HepG2 (cell line): ENCODE data around the gene IMPDH1. TPM values are rescaled to one million over a fixed set of nuclear protein-coding genes. Genes with fewer than 3 reads are reported as not detected.

Experiments
- ARHGAP35 ChIP-seq: sonication (generic); formaldehyde crosslinking; IDR thresholded peaks from 2 replicates; pipeline ENCODE4 v1.9.0; 2022; ENCODE audit warnings: mild to moderate bottlenecking, inconsistent platforms, moderate library complexity, missing genetic modification reagents, borderline replicate concordance
- ESRRA ChIP-seq: sonication (generic); formaldehyde crosslinking; IDR thresholded peaks from 2 replicates; pipeline ENCODE4 v1.5.1; 2020; ENCODE audit warnings: mild to moderate bottlenecking, low read depth, missing genetic modification reagents
- GFI1 ChIP-seq: sonication (generic); formaldehyde crosslinking; IDR thresholded peaks from 2 replicates; pipeline ENCODE4 v1.5.0; 2020; ENCODE audit warnings: missing genetic modification reagents, mild to moderate bottlenecking, borderline replicate concordance
- KAT2B ChIP-seq: fragments of 150-350 bp; IDR thresholded peaks from 2 replicates; pipeline ENCODE4 v1.6.1; 2014; ENCODE audit warnings: low read depth, low read length, borderline replicate concordance
- KDM2A ChIP-seq: sonication (generic); formaldehyde crosslinking; IDR thresholded peaks from 2 replicates; pipeline ENCODE4 v1.4.0; 2020; ENCODE audit warnings: low read depth, missing genetic modification reagents, borderline replicate concordance
- MYC ChIP-seq: sonication (generic); formaldehyde crosslinking; IDR thresholded peaks from 2 replicates; pipeline ENCODE4 v1.9.0; 2021; ENCODE audit warnings: missing genetic modification reagents, borderline replicate concordance
- RXRA ChIP-seq: sonication (generic); formaldehyde crosslinking; IDR thresholded peaks from 2 replicates; pipeline ENCODE4 v1.5.1; 2020; ENCODE audit warnings: missing genetic modification reagents
- SAFB2 ChIP-seq: sonication (generic); formaldehyde crosslinking; IDR thresholded peaks from 2 replicates; pipeline ENCODE4 v1.5.1; 2020; ENCODE audit warnings: missing genetic modification reagents, low read depth, mild to moderate bottlenecking, borderline replicate concordance
- SIX4 ChIP-seq: sonication (generic); formaldehyde crosslinking; IDR thresholded peaks from 2 replicates; pipeline ENCODE4 v1.4.0; 2020; ENCODE audit warnings: missing genetic modification reagents
- SKI ChIP-seq: fragments of 450-650 bp; IDR thresholded peaks from one replicate; pipeline ENCODE4 v1.6.1; 2018; ENCODE audit warnings: mild to moderate bottlenecking; ENCODE audit not compliant: partially characterized antibody
- SOX13 ChIP-seq, 3 experiments: fragments of 450-650 bp in 1 of 3; sonication (generic) in 1 of 3; formaldehyde crosslinking in 1 of 3; IDR thresholded peaks in 2 of 3; conservative IDR thresholded peaks in 1 of 3; 2 replicates each; pipeline versions ENCODE4 v1.5.0 to v1.6.1; 2016 to 2020; ENCODE audit warnings: antibody characterized with exemption in 1 of 3, mild to moderate bottlenecking in 1 of 3, missing compliant biosample characterization in 1 of 3, missing genetic modification reagents in 1 of 3, moderate library complexity in 1 of 3
- TAF1 ChIP-seq: sonication (generic); formaldehyde crosslinking; IDR thresholded peaks from 2 replicates; pipeline ENCODE4 v1.4.0; 2020; ENCODE audit warnings: missing genetic modification reagents
- TMF1 ChIP-seq: sonication (generic); formaldehyde crosslinking; IDR thresholded peaks from 2 replicates; pipeline ENCODE4 v1.8.1; 2022; ENCODE audit warnings: low read depth, missing genetic modification reagents
- ZFP1 ChIP-seq: IDR thresholded peaks from 2 replicates; pipeline ENCODE4 v1.6.1; 2016
- ZNF331 ChIP-seq: sonication (generic); formaldehyde crosslinking; IDR thresholded peaks from 2 replicates; pipeline ENCODE4 v1.4.0; 2020; ENCODE audit warnings: missing genetic modification reagents
- polyA plus RNA-seq, 8 experiments: library from polyadenylated mRNA; depleted of rRNA in 3 of 8; stranded (reverse) in 7 of 8; unstranded in 1 of 8; fragments of >200 nt; fragmentation: Illumina TruSeq in 4 of 8; extraction: Trizol in 4 of 8; gene quantifications; 2 replicates each; pipeline versions ENCODE4 v1.2.1 to v1.2.3, GENCODE V29; 2011 to 2016; ENCODE audit warnings: low read depth in 4 of 8, missing spikeins in 1 of 8, mixed read lengths in 1 of 8; ENCODE audit not compliant: insufficient read depth in 1 of 8
- total RNA-seq, 5 experiments: library from RNA; depleted of rRNA; stranded (reverse); fragments of >200 nt; fragmentation: Illumina TruSeq; extraction: Trizol; gene quantifications; 2 replicates each; pipeline ENCODE4 v1.2.3, GENCODE V29; 2016; ENCODE audit warnings: low read depth in 1 of 5
- TF ChIP-seq, protein P1 (sequence below): sonication (generic); formaldehyde crosslinking; IDR thresholded peaks from 2 replicates; pipeline ENCODE4 v1.4.0; 2020; ENCODE audit warnings: low read depth, missing genetic modification reagents
- TF ChIP-seq, protein P2 (sequence below): sonication (generic); formaldehyde crosslinking; IDR thresholded peaks from 2 replicates; pipeline ENCODE4 v1.5.0; 2020; ENCODE audit warnings: mild to moderate bottlenecking, missing genetic modification reagents, borderline replicate concordance
- TF ChIP-seq, protein P3 (sequence below): sonication (generic); formaldehyde crosslinking; IDR thresholded peaks from 2 replicates; pipeline ENCODE4 v1.4.0; 2020; ENCODE audit warnings: mild to moderate bottlenecking, missing genetic modification reagents
- TF ChIP-seq, protein P4 (sequence below): IDR thresholded peaks from 2 replicates; pipeline ENCODE4 v1.6.1; 2018; ENCODE audit warnings: missing genetic modification reagents
- TF ChIP-seq, protein P5 (sequence below): sonication (generic); formaldehyde crosslinking; IDR thresholded peaks from 2 replicates; pipeline ENCODE4 v1.5.0; 2020; ENCODE audit warnings: mild to moderate bottlenecking, low read depth, missing genetic modification reagents, borderline replicate concordance

IMPDH1 gene
- total and polyA plus RNA-seq, 2 of the 13 experiments (the other 11 are each of a cell fraction or from before 2014, with no cell fraction given): 22.8 to 34.0 TPM

DNA sequence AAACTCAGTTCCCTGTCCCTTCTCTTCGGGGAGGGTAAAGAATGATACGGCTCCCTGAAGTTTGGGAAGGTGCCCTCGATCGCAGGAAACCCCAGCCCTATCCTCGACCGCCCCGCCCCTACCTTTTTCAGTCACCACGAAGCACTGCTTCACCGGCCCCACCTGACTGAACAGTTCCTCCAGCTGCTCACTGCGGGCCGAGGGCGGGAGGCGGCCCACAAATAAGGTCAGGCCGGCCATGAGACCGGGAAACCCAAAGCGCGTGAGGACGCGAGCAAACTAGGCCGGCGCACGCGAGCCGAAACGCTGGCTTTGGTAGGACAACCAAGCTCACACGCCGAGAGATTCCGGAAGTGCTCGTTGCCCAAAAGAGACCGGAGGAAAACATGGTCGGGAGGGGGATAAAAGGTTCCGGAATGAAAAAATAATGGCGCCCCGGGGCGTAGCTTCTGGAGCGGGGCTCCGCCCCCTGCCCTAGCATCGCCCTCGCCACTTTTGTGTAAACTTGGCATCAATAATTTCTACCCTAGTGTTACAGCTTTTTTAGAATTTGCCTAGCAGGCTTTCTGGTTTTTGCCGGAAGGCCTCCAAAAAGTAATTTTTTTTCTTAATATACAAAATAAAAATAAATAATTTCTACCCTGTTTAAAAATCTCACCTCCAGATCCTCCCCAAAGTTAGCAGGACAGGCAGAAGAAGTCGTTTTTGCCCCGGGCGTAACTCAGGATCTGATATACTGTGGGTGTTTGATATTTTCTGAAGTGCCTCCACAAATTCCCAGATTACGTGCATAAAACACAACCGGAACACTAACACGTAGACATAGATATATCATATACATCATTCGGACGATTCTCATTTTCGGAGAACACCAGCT is 66.0 kb downstream of the IMPDH1 start, which contains the start of gene RBM28 (continued):
- TF ChIP-seq, protein P1, sequence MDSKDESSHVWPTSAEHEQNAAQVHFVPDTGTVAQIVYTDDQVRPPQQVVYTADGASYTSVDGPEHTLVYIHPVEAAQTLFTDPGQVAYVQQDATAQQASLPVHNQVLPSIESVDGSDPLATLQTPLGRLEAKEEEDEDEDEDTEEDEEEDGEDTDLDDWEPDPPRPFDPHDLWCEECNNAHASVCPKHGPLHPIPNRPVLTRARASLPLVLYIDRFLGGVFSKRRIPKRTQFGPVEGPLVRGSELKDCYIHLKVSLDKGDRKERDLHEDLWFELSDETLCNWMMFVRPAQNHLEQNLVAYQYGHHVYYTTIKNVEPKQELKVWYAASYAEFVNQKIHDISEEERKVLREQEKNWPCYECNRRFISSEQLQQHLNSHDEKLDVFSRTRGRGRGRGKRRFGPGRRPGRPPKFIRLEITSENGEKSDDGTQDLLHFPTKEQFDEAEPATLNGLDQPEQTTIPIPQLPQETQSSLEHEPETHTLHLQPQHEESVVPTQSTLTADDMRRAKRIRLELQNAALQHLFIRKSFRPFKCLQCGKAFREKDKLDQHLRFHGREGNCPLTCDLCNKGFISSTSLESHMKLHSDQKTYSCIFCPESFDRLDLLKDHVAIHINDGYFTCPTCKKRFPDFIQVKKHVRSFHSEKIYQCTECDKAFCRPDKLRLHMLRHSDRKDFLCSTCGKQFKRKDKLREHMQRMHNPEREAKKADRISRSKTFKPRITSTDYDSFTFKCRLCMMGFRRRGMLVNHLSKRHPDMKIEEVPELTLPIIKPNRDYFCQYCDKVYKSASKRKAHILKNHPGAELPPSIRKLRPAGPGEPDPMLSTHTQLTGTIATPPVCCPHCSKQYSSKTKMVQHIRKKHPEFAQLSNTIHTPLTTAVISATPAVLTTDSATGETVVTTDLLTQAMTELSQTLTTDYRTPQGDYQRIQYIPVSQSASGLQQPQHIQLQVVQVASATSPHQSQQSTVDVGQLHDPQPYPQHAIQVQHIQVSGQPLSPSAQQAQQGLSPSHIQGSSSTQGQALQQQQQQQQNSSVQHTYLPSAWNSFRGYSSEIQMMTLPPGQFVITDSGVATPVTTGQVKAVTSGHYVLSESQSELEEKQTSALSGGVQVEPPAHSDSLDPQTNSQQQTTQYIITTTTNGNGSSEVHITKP (CRISPR knock-in tag): peak; percentile 86; the same call in 1 of the 2 replicates
- TF ChIP-seq TMF1 (CRISPR knock-in tag) (peak; percentile 100), ESRRA (CRISPR knock-in tag) (peak; percentile 77), ARHGAP35 (peak; percentile 99), GFI1 (CRISPR knock-in tag) (peak; percentile 78), TAF1 (CRISPR knock-in tag) (peak; percentile 93), ZFP1 (peak; percentile 93), MYC (CRISPR knock-in tag) (peak; percentile 98), RXRA (CRISPR knock-in tag) (peak; percentile 91), SOX13 (IDR thresholded peaks at IDR 0.05) (peak; percentile 58; the same call in 1 of the 2 replicates), SOX13 (CRISPR knock-in tag; conservative IDR thresholded peaks at IDR 0.05 in 1 of 2, IDR thresholded peaks at IDR 0.05 in 1 of 2) (peak in 1 of 2 experiments; percentile 73; a peak in 2 of 4 replicates), ZNF331 (CRISPR knock-in tag) (peak; percentile 99), SKI (peak; percentile 39), KAT2B (no peak), KDM2A (CRISPR knock-in tag) (peak; percentile 99), SIX4 (peak; percentile 87), SAFB2 (CRISPR knock-in tag) (peak; percentile 88)
- TF ChIP-seq, protein P2, sequence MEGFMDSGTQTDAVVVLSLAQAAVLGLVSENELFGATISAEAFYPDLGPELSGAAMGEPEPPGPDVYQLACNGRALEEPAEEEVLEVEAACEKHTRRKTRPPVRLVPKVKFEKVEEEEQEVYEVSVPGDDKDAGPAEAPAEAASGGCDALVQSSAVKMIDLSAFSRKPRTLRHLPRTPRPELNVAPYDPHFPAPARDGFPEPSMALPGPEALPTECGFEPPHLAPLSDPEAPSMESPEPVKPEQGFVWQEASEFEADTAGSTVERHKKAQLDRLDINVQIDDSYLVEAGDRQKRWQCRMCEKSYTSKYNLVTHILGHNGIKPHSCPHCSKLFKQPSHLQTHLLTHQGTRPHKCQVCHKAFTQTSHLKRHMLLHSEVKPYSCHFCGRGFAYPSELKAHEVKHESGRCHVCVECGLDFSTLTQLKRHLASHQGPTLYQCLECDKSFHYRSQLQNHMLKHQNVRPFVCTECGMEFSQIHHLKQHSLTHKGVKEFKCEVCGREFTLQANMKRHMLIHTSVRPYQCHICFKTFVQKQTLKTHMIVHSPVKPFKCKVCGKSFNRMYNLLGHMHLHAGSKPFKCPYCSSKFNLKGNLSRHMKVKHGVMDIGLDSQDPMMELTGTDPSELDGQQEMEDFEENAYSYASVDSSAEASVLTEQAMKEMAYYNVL (CRISPR knock-in tag): peak; percentile 85; the same call in 1 of the 2 replicates
- TF ChIP-seq, protein P3, sequence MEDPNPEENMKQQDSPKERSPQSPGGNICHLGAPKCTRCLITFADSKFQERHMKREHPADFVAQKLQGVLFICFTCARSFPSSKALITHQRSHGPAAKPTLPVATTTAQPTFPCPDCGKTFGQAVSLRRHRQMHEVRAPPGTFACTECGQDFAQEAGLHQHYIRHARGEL (CRISPR knock-in tag): peak; percentile 89
- TF ChIP-seq, protein P4, sequence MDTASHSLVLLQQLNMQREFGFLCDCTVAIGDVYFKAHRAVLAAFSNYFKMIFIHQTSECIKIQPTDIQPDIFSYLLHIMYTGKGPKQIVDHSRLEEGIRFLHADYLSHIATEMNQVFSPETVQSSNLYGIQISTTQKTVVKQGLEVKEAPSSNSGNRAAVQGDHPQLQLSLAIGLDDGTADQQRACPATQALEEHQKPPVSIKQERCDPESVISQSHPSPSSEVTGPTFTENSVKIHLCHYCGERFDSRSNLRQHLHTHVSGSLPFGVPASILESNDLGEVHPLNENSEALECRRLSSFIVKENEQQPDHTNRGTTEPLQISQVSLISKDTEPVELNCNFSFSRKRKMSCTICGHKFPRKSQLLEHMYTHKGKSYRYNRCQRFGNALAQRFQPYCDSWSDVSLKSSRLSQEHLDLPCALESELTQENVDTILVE (CRISPR knock-in tag): peak; percentile 95
- TF ChIP-seq, protein P5, sequence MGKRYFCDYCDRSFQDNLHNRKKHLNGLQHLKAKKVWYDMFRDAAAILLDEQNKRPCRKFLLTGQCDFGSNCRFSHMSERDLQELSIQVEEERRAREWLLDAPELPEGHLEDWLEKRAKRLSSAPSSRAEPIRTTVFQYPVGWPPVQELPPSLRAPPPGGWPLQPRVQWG: no peak
